ENCODE data around the gene GUCY2C.

Gene GUCY2C

DNA sequence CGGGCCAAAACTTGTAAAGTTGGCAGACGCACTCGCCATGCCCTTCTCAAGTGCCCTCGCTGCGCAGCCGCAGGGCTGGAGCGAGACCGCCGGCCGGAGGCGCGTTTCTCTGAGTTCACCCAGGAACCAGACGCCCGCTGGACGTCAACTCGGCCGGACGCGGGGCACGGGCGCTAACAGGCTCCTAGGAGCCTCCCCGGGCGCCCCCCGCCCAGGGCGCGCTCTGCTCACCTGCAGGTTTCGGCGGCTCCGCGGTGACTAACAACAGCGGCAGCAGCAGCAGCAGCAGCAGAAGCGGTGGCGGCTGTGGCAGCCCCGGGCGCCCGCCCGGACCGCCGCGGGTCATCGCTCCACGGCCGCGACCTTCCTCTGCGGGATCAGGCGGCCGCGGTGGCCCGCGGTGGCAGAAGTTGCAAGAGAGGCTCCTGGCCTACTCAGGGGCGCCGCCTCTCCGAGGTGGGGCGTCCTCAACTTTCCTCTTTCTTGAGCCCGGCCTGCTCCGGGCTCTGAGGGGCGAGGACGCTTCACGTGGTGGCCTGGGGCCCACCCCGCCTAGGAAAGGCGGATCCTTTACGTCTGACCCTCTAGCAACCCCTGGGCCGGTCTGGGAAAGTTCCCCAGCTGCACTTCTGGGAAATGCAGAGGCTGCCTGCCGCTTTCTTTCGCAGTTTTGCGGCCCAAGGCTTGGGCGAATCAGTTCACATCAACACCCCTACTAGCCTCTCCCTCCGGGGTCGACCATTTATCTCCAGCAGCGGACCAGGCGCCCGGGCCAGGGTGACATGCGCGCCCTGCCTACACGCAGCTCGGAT, 128.8 kb downstream of the GUCY2C start, which contains the start of gene PLBD1:
Gene PLBD1, minus strand, starts transcription at position 533 of the 812 bp plus-strand sequence. Its CDS starts 187 bp downstream, at position 346.
- DNase-seq = no peak

DNA sequence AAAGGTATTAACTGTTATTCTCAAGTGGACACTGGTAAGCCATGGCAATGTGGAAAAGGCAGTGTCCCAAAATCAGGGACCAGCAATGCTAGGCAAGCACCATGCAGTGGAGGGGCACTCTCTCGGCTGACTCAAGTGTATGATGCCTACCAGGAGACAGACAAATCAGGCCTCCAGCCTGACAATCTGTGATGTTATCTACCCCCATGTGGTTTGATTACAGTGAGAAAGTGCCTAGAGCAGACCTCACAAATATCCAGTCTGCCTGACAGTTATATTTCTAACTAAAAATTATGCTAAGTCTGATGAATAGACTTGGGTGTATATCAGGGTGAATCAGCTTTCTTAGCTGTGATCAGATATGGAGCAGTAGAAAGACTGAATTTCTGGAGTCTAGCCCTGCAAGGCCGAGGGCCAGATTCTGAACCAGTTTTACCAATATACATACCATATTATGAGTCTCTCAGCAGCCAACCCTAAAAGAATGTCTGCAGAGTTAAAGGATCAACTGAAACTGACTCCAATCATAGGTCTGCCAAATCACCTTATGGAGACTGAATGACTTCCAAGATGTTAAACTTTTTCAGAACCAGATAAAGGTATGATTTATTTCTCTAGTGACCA, 132.0 kb downstream of the GUCY2C start:
- no peak for DNase-seq

DNA sequence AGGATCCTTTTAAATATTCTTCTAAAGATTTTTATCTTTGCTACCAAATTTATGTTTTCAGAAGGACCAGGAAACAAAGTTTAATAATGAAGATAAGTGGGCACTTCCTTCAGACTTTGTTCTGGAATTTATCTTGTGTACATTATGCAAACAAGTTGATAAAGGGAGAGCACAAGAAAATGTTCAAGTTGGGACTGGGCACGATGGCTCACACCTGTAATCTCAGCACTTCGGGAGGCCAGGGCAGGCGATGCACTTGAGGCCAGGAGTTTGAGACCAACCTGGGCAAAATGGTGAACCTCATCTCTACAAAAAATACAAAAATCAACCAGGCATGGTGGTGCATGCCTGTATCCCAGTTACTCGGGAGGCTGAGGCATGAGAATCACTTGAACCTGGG, 133.4 kb downstream of the GUCY2C start:
- no peak for DNase-seq
